Lower leg skin (tissue), 4 donors: ENCODE measurements around the gene NDUFV3. TPM values are rescaled to one million over a fixed set of nuclear protein-coding genes. Genes with fewer than 3 reads are reported as not detected.
"Not testable (repeated sequence)": the region's sequence is repeated elsewhere in the genome, so short reads cannot be mapped to it uniquely, and the experiment has no call there.

ENCODE experiments used
- DNase-seq, 2 donors: peaks; one replicate each; pipeline ENCODE4 v3.0.0-alpha.2; 2019; ENCODE audit warnings: low spot score in 2 of 2
- H3K4me3 ChIP-seq: fragments of 200-600 bp; sonication (generic); 2 replicates; pipeline ENCODE4 v1.5.1; 2017; ENCODE audit warnings: mild to moderate bottlenecking, low read depth; ENCODE audit not compliant: poor library complexity, severe bottlenecking
- CTCF ChIP-seq, 3 donors: fragments of 450-650 bp; IDR thresholded peaks; one replicate each; pipeline ENCODE4 v1.5.1; 2016; ENCODE audit warnings: antibody characterized with exemption in 3 of 3, mild to moderate bottlenecking in 3 of 3, moderate library complexity in 2 of 3
- POLR2A ChIP-seq, 2 donors: fragments of 450-650 bp; IDR thresholded peaks; one replicate each; pipeline ENCODE4 v1.6.1; 2016 to 2017; ENCODE audit warnings: antibody characterized with exemption in 2 of 2, mild to moderate bottlenecking in 1 of 2, moderate library complexity in 1 of 2
- WGBS, 2 donors: methylation state at CpG; one replicate each; pipeline ENCODE4 v1.1.5; 2018; 5-methylcytosine and 5-hydroxymethylcytosine counted together
- intact Hi-C: fragments of 100-400 bp; cut with DNase I; formaldehyde crosslinking; loops from one replicate; pipeline ENCODE4 v1.15.0; 2023; ENCODE audit warnings: low total_unique reads
- total RNA-seq, 4 donors: library from RNA; depleted of rRNA; stranded (reverse); fragments of >200 nt; gene quantifications; one replicate each; pipeline ENCODE4 v1.1.0, GENCODE V29; 2016

The NDUFV3 gene
- total RNA-seq, 4 donors from 2014 or later = 41.8 to 65.3 (median 60.0) TPM

GRCh38 chr21:42925114-42925926, 32.2 kb downstream of the NDUFV3 start, which contains the start of gene ERVH48-1:
ERVH48-1 (minus strand) TSS chr21:42925630; CDS start chr21:42919006, 6,624 bp downstream.
- no peak for DNase-seq
- 85 to 89% methylated on average over 27 to 29 of the region's 29 CpGs for WGBS, 2 donors
- TF ChIP-seq CTCF (IDR thresholded peaks at IDR 0.05) = no peak
- TF ChIP-seq POLR2A (IDR thresholded peaks at IDR 0.05) = no peak

GRCh38 chr21:42927474-42928200, 34.5 kb downstream of the NDUFV3 start:
- DNase-seq, intact Hi-C loops, H3K4me3 ChIP-seq: not testable (repeated sequence)
- 91 to 94% methylated on average over 23 of the region's 23 CpGs for WGBS, 2 donors

More at GRCh38 chr21:42925114-42925926, 32.2 kb downstream of the NDUFV3 start, which contains the start of gene ERVH48-1:
- intact Hi-C loops = no loop called here
- no peak within 1 kb of the TSS for H3K4me3 ChIP-seq

- 70 to 73% methylated on average over 3 of the region's 3 CpGs for WGBS, 2 donors
- TF ChIP-seq POLR2A (IDR thresholded peaks at IDR 0.05) = no peak
- no peak for TF ChIP-seq CTCF (IDR thresholded peaks at IDR 0.05)
- no peak overlapping the region for H3K4me3 ChIP-seq
- intact Hi-C loops = no loop called here
- DNase-seq = no peak
These were observed 36.9 kb downstream of the NDUFV3 start for GRCh38 chr21:42929969-42930368.

GRCh38 chr21:42931560-42932235, 38.6 kb downstream of the NDUFV3 start:
- no peak overlapping the region for H3K4me3 ChIP-seq
- no peak for TF ChIP-seq POLR2A (IDR thresholded peaks at IDR 0.05)
- 93% methylated on average over 13 of the region's 13 CpGs for WGBS, 2 donors
- DNase-seq = no peak
- intact Hi-C loops = no loop called here

- 82 to 87% methylated on average over 16 of the region's 16 CpGs for WGBS, 2 donors
- intact Hi-C loops = not testable (repeated sequence)
These were observed 39.4 kb downstream of the NDUFV3 start for GRCh38 chr21:42932378-42933136.

GRCh38 chr21:42933137-42933970, 40.2 kb downstream of the NDUFV3 start:
- intact Hi-C loops, DNase-seq, H3K4me3 ChIP-seq: not testable (repeated sequence)
- 59 to 62% methylated on average over 9 of the region's 9 CpGs for WGBS, 2 donors

More at GRCh38 chr21:42932378-42933136, 39.4 kb downstream of the NDUFV3 start:
- H3K4me3 ChIP-seq, DNase-seq: not testable (repeated sequence)

GRCh38 chr21:42933973-42934372, 40.9 kb downstream of the NDUFV3 start:
- H3K4me3 ChIP-seq, intact Hi-C loops: not testable (repeated sequence)
- 94 to 95% methylated on average over 12 of the region's 12 CpGs for WGBS, 2 donors
- DNase-seq = peak in 1 of 2 donors; percentile 67

- 94 to 98% methylated on average over 5 of the region's 5 CpGs for WGBS, 2 donors
- H3K4me3 ChIP-seq, DNase-seq, intact Hi-C loops: not testable (repeated sequence)
These were observed 43.3 kb downstream of the NDUFV3 start for GRCh38 chr21:42936360-42936759.

GRCh38 chr21:42937034-42937940, 44.2 kb downstream of the NDUFV3 start:
- 82 to 91% methylated on average over 16 of the region's 16 CpGs for WGBS, 2 donors
- H3K4me3 ChIP-seq, intact Hi-C loops: not testable (repeated sequence)
- DNase-seq = peak in 1 of 2 donors; percentile 45
